Measurements from ENCODE around the gene AFF3.

The AFF3 gene

GRCh38 chr2:99648906-99649789 is 493.2 kb downstream of the AFF3 start:
- DNase-seq: no peak

- DNase-seq: no peak
Observed at GRCh38 chr2:99648178-99648844, 494.1 kb downstream of the AFF3 start.

GRCh38 chr2:99645960-99646359 is 496.4 kb downstream of the AFF3 start:
- DNase-seq: no peak

GRCh38 chr2:99644419-99644787 is 498.0 kb downstream of the AFF3 start:
- DNase-seq: no peak

GRCh38 chr2:99643787-99644418 is 498.5 kb downstream of the AFF3 start:
- no peak for DNase-seq

- no peak for DNase-seq
Observed at GRCh38 chr2:99641999-99642398, 500.4 kb downstream of the AFF3 start.

GRCh38 chr2:99640635-99641151 is 501.7 kb downstream of the AFF3 start:
- DNase-seq: no peak

GRCh38 chr2:99638791-99639190 is 503.6 kb downstream of the AFF3 start:
- DNase-seq: no peak

GRCh38 chr2:99637159-99637697 is 505.2 kb downstream of the AFF3 start:
- DNase-seq: no peak

- no peak for DNase-seq
Observed at GRCh38 chr2:99636144-99637034, 506.0 kb downstream of the AFF3 start.

GRCh38 chr2:99635710-99636109 is 506.7 kb downstream of the AFF3 start:
- DNase-seq: no peak

- no peak for DNase-seq
Observed at GRCh38 chr2:99634234-99634633, 508.2 kb downstream of the AFF3 start.

- no peak for DNase-seq
Observed at GRCh38 chr2:99631700-99632099, 510.7 kb downstream of the AFF3 start.

GRCh38 chr2:99629320-99629719 is 513.1 kb downstream of the AFF3 start:
- no peak for DNase-seq

GRCh38 chr2:99626158-99626557 is 516.2 kb downstream of the AFF3 start:
- DNase-seq: no peak

GRCh38 chr2:99624677-99625076 is 517.7 kb downstream of the AFF3 start:
- no peak for DNase-seq

GRCh38 chr2:99623613-99624012 is 518.8 kb downstream of the AFF3 start:
- no peak for DNase-seq

- DNase-seq: no peak
Observed at GRCh38 chr2:99623035-99623434, 519.4 kb downstream of the AFF3 start.

- no peak for DNase-seq
Observed at GRCh38 chr2:99622534-99622933, 519.9 kb downstream of the AFF3 start.

- no peak for DNase-seq
Observed at GRCh38 chr2:99621774-99622173, 520.6 kb downstream of the AFF3 start.

- DNase-seq: no peak
Observed at GRCh38 chr2:99621106-99621505, 521.3 kb downstream of the AFF3 start.

GRCh38 chr2:99619151-99619550 is 523.2 kb downstream of the AFF3 start:
- no peak for DNase-seq
